Measurements from ENCODE around the gene YAP1. TPM values are rescaled to one million over a fixed set of nuclear protein-coding genes. Genes with fewer than 3 reads are reported as not detected.

The YAP1 gene
- total and polyA plus RNA-seq, 4 donors, result 76.0 to 393 (median 146) TPM

DNA sequence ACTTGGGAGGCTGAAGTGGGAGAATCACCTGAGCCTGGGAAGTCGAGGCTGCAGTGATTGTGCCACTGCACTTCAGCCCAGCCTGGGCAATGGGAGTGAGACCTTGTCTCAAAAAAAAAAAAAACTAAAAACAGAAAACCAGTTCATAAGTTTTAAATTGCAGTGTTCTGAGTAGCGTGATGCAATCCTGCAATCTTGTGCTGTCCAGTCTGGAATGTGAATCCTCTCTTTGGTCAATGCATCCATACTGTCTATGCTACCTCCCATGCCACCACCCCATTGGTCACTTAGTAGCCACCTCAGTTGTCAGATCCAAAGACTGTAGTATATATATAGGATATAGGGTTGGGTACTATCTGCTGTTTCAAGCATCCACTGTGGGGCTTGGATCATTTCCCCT lies 11.1 kb downstream of the YAP1 start:
- 82 to 87% methylated on average over 2 of the region's 2 CpGs for WGBS, 2 donors
- peaks cover 5 to 8% of the 10 kb centered on the region in 2 donors for H3K4me1 ChIP-seq (ENCODE audit: control insufficient read depth in 1 of 2, insufficient read depth in 2 of 2, low read length in 2 of 2)

DNA sequence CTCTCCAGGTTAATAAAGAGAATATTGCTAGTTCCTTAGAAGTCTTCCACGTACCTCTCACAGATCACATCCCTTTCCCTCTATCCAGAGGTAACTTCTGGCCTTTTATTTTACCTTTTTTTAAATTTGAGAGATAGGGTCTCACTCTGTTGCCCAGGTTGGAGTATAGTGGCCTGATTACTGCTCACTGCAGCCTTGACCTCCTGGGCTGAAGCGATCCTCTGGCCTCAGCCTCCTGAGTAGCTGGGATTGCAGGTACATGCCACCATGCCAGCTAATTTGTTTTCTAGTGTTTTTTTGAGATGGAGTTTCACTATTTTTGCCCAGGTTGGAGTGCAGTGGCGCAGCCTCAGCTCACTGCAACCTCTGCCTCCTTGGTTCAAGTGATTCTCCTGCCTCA lies 24.4 kb downstream of the YAP1 start:
- Histone ChIP-seq H3K4me3 (ENCODE audit: low read length in 2 of 2) (no peak overlapping the region), H3K27me3 (ENCODE audit: control insufficient read depth in 1 of 2, insufficient read depth in 2 of 2, low read length in 1 of 2) (no peaks in the 10 kb centered on the region), H3K27ac (ENCODE audit: low read depth in 1 of 2, low read length in 2 of 2) (no peak overlapping the region), H3K9me3 (ENCODE audit: control insufficient read depth, low read length) (no peaks in the 10 kb centered on the region), H3K4me1 (ENCODE audit: control insufficient read depth in 1 of 2, insufficient read depth in 2 of 2, low read length in 2 of 2) (peaks cover 4 to 6% of the 10 kb centered on the region in 2 donors), H3K36me3 (ENCODE audit: control insufficient read depth in 1 of 2, insufficient read depth in 2 of 2, low read length in 1 of 2) (peaks cover 0 to 4% of the 10 kb centered on the region in 2 donors)
- intact Hi-C loops (cut with DNase I), result no loop called here
- no peak for DNase-seq
- 98 to 100% methylated on average over 3 of the region's 3 CpGs for WGBS, 2 donors
- ATAC-seq (ENCODE audit: low FRiP score), result no peak

More for the DNA sequence above, 11.1 kb downstream of the YAP1 start:
- DNase-seq, result no peak
- Histone ChIP-seq H3K36me3 (ENCODE audit: control insufficient read depth in 1 of 2, insufficient read depth in 2 of 2, low read length in 1 of 2) (peaks cover 0 to 3% of the 10 kb centered on the region in 2 donors), H3K9me3 (ENCODE audit: control insufficient read depth, low read length) (no peaks in the 10 kb centered on the region), H3K4me3 (ENCODE audit: low read length in 2 of 2) (no peak overlapping the region), H3K27ac (ENCODE audit: low read depth in 1 of 2, low read length in 2 of 2) (no peak overlapping the region), H3K27me3 (ENCODE audit: control insufficient read depth in 1 of 2, insufficient read depth in 2 of 2, low read length in 1 of 2) (no peaks in the 10 kb centered on the region)
- no peak for ATAC-seq (ENCODE audit: low FRiP score)
- intact Hi-C loops (cut with DNase I), result no loop called here

DNA sequence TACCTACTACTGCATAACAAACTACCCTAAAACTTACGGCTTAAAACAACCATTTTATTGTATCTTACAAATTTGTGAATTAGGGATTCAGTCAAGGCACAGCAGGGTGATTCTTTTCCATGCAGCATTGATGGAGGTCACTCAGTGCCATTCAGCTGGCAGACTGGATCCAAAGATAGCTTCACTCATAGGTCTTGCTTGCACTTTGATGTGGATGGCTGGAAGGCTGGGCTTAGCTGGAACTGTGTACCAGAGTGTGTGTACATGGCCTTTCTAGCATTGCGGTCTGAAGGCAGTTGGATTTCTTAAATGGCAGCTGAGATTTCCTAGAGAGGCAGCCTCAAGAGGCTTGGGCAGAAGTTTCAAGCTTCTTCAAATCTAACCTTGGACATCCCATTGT lies 25.0 kb downstream of the YAP1 start:
- intact Hi-C loops (cut with DNase I), result loop anchor here in 1 of 2 donors (5.0 kb wide), 1 partner anchor 82 kb away; no protein-coding TSS in a partner anchor

DNA sequence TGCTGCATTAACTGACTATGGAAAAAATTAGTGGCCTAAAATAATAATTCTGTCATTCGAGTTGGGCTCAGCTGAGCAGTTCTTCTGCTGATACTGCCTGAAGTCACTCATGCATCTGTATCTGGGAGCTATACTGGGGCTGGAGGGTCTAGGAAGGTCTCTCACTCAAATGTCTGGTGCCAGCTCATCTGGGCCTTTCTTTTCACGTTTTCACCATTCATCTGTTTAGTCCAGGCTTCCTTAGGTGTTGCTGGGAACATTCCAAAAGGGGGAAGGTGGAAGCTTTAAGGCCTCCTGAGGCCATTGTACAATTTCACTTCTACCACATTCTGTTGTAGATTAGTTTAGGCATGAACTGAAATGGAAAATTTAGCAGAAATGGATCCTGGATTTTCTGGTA lies 28.0 kb downstream of the YAP1 start:
- Histone ChIP-seq H3K36me3 (ENCODE audit: control insufficient read depth in 1 of 2, insufficient read depth in 2 of 2, low read length in 1 of 2) (peaks cover 0 to 4% of the 10 kb centered on the region in 2 donors), H3K4me3 (ENCODE audit: low read length in 2 of 2) (no peak overlapping the region), H3K4me1 (ENCODE audit: control insufficient read depth in 1 of 2, insufficient read depth in 2 of 2, low read length in 2 of 2) (peaks cover 6 to 8% of the 10 kb centered on the region in 2 donors), H3K27me3 (ENCODE audit: control insufficient read depth in 1 of 2, insufficient read depth in 2 of 2, low read length in 1 of 2) (no peaks in the 10 kb centered on the region), H3K9me3 (ENCODE audit: control insufficient read depth, low read length) (no peaks in the 10 kb centered on the region), H3K27ac (ENCODE audit: low read depth in 1 of 2, low read length in 2 of 2) (peak overlapping the region; percentile 70 to 88)
- DNase-seq (no peak), ATAC-seq (ENCODE audit: low FRiP score) (no peak)
- 58 to 73% methylated on average over 2 of the region's 2 CpGs for WGBS, 2 donors
- intact Hi-C loops (cut with DNase I), result loop anchor here (2.0 to 5.0 kb wide), 2 partner anchors 31 to 79 kb away; no protein-coding TSS in a partner anchor

More for the DNA sequence above, 25.0 kb downstream of the YAP1 start:
- DNase-seq (no peak), ATAC-seq (ENCODE audit: low FRiP score) (no peak)
- H3K4me3 ChIP-seq (ENCODE audit: low read length in 2 of 2), result no peak overlapping the region
- H3K27me3 ChIP-seq (ENCODE audit: control insufficient read depth in 1 of 2, insufficient read depth in 2 of 2, low read length in 1 of 2), result no peaks in the 10 kb centered on the region
- H3K36me3 ChIP-seq (ENCODE audit: control insufficient read depth in 1 of 2, insufficient read depth in 2 of 2, low read length in 1 of 2), result peaks cover 0 to 4% of the 10 kb centered on the region in 2 donors
- 95 to 97% methylated on average over 2 of the region's 2 CpGs for WGBS, 2 donors
- H3K27ac ChIP-seq (ENCODE audit: low read depth in 1 of 2, low read length in 2 of 2), result peak overlapping the region in 1 of 2 donors; percentile 17
- H3K4me1 ChIP-seq (ENCODE audit: control insufficient read depth in 1 of 2, insufficient read depth in 2 of 2, low read length in 2 of 2), result peaks cover 4 to 6% of the 10 kb centered on the region in 2 donors
- no peaks in the 10 kb centered on the region for H3K9me3 ChIP-seq (ENCODE audit: control insufficient read depth, low read length)

DNA sequence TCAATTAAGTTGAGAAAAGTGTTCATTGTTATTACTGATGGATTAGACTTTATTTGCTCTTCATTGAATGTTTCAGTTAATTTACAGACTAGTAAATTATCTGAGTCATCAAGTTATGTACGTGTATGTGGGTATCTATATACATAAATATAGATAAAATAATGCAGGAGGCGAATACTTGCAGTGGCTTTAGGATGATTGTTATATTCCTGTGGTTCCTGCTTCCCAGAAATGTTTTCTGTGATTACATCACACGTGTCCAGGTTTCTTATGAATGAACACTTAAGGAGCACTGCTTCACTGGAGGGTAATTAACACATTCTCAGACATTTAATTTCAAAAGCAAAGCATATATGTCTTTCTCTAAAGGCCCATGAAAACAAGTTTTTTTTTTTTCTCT lies 28.4 kb downstream of the YAP1 start:
- H3K4me1 ChIP-seq (ENCODE audit: control insufficient read depth in 1 of 2, insufficient read depth in 2 of 2, low read length in 2 of 2), result peaks cover 6 to 8% of the 10 kb centered on the region in 2 donors
- no peaks in the 10 kb centered on the region for H3K9me3 ChIP-seq (ENCODE audit: control insufficient read depth, low read length)
- H3K36me3 ChIP-seq (ENCODE audit: control insufficient read depth in 1 of 2, insufficient read depth in 2 of 2, low read length in 1 of 2), result peaks cover 0 to 4% of the 10 kb centered on the region in 2 donors
- H3K4me3 ChIP-seq (ENCODE audit: low read length in 2 of 2), result no peak overlapping the region
- no peak for ATAC-seq (ENCODE audit: low FRiP score)
- peak overlapping the region in 1 of 2 donors; percentile 70 for H3K27ac ChIP-seq (ENCODE audit: low read depth in 1 of 2, low read length in 2 of 2)
- intact Hi-C loops (cut with DNase I), result loop anchor here (2.0 to 5.0 kb wide), 2 partner anchors 30 to 79 kb away; no protein-coding TSS in a partner anchor
- no peak for DNase-seq
- no peaks in the 10 kb centered on the region for H3K27me3 ChIP-seq (ENCODE audit: control insufficient read depth in 1 of 2, insufficient read depth in 2 of 2, low read length in 1 of 2)
- 36 to 38% methylated on average over 3 of the region's 3 CpGs for WGBS, 2 donors

DNA sequence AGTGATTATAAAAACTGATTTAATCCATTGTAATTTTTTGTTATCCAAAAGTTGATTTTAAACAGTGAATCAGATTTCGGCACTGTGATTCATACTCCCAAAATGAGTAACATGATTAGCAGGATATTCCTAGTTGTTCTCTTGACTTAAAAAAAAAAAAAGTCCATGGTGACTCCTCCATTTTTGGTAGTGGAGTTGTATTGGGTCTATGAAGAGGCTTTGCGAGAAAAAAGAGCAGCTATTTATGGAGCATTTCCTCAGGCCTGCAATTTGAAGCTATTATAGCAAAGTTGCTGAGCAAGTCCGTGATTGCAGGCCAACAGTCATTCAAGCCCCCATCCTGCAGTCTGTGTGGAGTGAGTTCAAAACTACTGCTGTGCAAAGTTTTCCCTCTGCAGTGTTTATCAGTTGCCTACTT lies 28.8 kb downstream of the YAP1 start:
- Histone ChIP-seq H3K9me3 (ENCODE audit: control insufficient read depth, low read length) (no peaks in the 10 kb centered on the region), H3K27ac (ENCODE audit: low read depth in 1 of 2, low read length in 2 of 2) (peak overlapping the region; percentile 63 to 90), H3K36me3 (ENCODE audit: control insufficient read depth in 1 of 2, insufficient read depth in 2 of 2, low read length in 1 of 2) (no peaks in the 10 kb centered on the region), H3K27me3 (ENCODE audit: control insufficient read depth in 1 of 2, insufficient read depth in 2 of 2, low read length in 1 of 2) (no peaks in the 10 kb centered on the region), H3K4me3 (ENCODE audit: low read length in 2 of 2) (peak overlapping the region in 1 of 2 donors; percentile 18), H3K4me1 (ENCODE audit: control insufficient read depth in 1 of 2, insufficient read depth in 2 of 2, low read length in 2 of 2) (peaks cover 6 to 8% of the 10 kb centered on the region in 2 donors)
- DNase-seq, result peak in 1 of 2 donors; percentile 55
- intact Hi-C loops (cut with DNase I), result loop anchor here (2.0 to 5.0 kb wide), 2 partner anchors 30 to 78 kb away; no protein-coding TSS in a partner anchor
- WGBS, 2 donors, result 2 to 6% methylated on average over 3 of the region's 3 CpGs
- peak; percentile 91 for ATAC-seq (ENCODE audit: low FRiP score)

DNA sequence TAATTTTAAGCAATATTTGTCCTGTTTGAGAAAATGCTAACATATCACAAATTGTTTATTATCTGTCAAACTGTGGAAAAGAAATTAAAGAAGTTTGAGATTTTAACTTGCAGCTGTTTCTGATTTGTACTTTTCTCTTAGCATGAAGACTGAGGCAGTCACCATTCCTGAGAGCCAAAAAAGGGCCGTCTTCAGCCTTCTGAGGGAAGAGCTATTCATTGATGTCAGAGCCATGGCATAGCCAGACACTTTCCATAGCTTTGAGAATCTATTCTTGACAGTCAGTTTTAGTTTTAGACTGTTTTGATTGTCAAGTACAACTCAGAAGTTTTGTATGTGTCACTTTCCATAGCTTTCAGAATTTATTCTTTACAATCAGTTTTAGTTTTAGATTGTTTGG lies 32.1 kb downstream of the YAP1 start:
- 0 to 8% methylated on average over 1 of the region's 1 CpG for WGBS, 2 donors

DNA sequence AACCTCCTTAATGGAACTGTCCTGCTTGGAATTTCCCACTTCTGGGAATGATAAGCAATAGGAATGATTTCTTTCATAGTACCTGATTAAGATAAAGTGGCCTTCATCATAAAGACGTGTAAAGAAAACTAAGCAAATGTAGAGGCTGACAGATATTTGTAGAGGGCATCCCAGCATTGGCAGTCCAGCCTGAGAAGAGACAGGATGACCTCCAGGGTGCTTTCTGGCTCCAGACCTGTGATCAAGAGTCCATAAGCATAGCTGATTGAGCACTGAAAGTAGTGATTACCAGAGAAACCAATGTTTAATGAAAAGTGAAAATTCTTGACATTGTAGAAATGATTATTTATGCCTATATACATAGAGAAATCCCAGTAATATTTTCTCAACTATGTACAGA lies 33.6 kb downstream of the YAP1 start:
- no peak for ATAC-seq (ENCODE audit: low FRiP score)
- WGBS, 2 donors, result 30 to 35% methylated on average over 1 of the region's 1 CpG
- intact Hi-C loops (cut with DNase I), result loop anchor here in 1 of 2 donors (5.0 kb wide), 1 partner anchor 33 kb away; no protein-coding TSS in a partner anchor

More for the DNA sequence above, 32.1 kb downstream of the YAP1 start:
- ATAC-seq (ENCODE audit: low FRiP score) (no peak), DNase-seq (no peak)
- peak overlapping the region in 1 of 2 donors; percentile 80 for H3K27ac ChIP-seq (ENCODE audit: low read depth in 1 of 2, low read length in 2 of 2)
- no peaks in the 10 kb centered on the region for H3K36me3 ChIP-seq (ENCODE audit: control insufficient read depth in 1 of 2, insufficient read depth in 2 of 2, low read length in 1 of 2)
- no peak overlapping the region for H3K4me3 ChIP-seq (ENCODE audit: low read length in 2 of 2)
- H3K4me1 ChIP-seq (ENCODE audit: control insufficient read depth in 1 of 2, insufficient read depth in 2 of 2, low read length in 2 of 2), result peaks cover 6 to 12% of the 10 kb centered on the region in 2 donors
- no peaks in the 10 kb centered on the region for H3K27me3 ChIP-seq (ENCODE audit: control insufficient read depth in 1 of 2, insufficient read depth in 2 of 2, low read length in 1 of 2)
- no peaks in the 10 kb centered on the region for H3K9me3 ChIP-seq (ENCODE audit: control insufficient read depth, low read length)
- intact Hi-C loops (cut with DNase I), result loop anchor here in 1 of 2 donors (5.0 kb wide), 1 partner anchor 35 kb away; no protein-coding TSS in a partner anchor

More for the DNA sequence above, 33.6 kb downstream of the YAP1 start:
- H3K4me3 ChIP-seq (ENCODE audit: low read length in 2 of 2), result no peak overlapping the region
- H3K4me1 ChIP-seq (ENCODE audit: control insufficient read depth in 1 of 2, insufficient read depth in 2 of 2, low read length in 2 of 2), result peaks cover 6 to 8% of the 10 kb centered on the region in 2 donors
- H3K36me3 ChIP-seq (ENCODE audit: control insufficient read depth in 1 of 2, insufficient read depth in 2 of 2, low read length in 1 of 2), result no peaks in the 10 kb centered on the region
- DNase-seq, result no peak
- H3K27me3 ChIP-seq (ENCODE audit: control insufficient read depth in 1 of 2, insufficient read depth in 2 of 2, low read length in 1 of 2), result no peaks in the 10 kb centered on the region
- H3K27ac ChIP-seq (ENCODE audit: low read depth in 1 of 2, low read length in 2 of 2), result peak overlapping the region; percentile 33 to 63
- H3K9me3 ChIP-seq (ENCODE audit: control insufficient read depth, low read length), result no peaks in the 10 kb centered on the region
